ENCODE measurements around the gene DOP1B. TPM values are rescaled to one million over a fixed set of nuclear protein-coding genes. Genes with fewer than 3 reads are reported as not detected.
"Not testable (repeated sequence)": the region's sequence is repeated elsewhere in the genome, so short reads cannot be mapped to it uniquely, and the experiment has no call there.

The DOP1B gene
- total RNA-seq, 1 experiment from 2014 or later, result 16.5 TPM

DNA sequence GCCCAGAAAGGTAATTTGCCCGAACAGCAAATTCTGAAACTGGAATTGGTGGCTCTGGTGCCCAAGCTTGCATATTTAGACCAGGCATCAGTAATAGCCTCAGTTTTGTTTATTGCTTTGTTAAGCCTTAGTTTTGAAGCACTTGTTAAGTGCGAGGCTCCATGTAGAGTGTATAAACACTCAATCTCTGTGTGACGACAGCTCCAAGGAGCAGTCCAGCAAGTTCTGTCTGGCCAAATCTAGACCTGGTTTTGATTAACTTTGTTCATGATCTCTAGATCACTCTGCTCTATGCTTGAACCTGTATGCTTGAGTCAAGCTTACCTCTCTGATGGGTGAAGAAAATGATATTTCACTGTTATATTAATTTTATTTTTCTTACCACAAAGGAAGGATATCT, 37.4 kb downstream of the DOP1B start:
- ChIA-PET POLR2A (ENCODE audit: low non-redundant PET) (no interaction called here), CTCF (no interaction called here)
- intact Hi-C loops (cut with micrococcal nuclease; ENCODE audit: unreplicated experiment), result no loop called here
- BruUV-seq (replicated peaks), result no TSS peak
- H3K4me3 ChIP-seq (ENCODE audit: low read depth, low read length, poor library complexity, severe bottlenecking), result no peak overlapping the region
- DNase-seq (ENCODE audit: low spot score), result no peak
- TF ChIP-seq EZH2 (IDR thresholded peaks at IDR 0.05; ENCODE audit: borderline replicate concordance, low read depth, low read length, poor library complexity, severe bottlenecking), result no peak
- TF ChIP-seq, protein P1, sequence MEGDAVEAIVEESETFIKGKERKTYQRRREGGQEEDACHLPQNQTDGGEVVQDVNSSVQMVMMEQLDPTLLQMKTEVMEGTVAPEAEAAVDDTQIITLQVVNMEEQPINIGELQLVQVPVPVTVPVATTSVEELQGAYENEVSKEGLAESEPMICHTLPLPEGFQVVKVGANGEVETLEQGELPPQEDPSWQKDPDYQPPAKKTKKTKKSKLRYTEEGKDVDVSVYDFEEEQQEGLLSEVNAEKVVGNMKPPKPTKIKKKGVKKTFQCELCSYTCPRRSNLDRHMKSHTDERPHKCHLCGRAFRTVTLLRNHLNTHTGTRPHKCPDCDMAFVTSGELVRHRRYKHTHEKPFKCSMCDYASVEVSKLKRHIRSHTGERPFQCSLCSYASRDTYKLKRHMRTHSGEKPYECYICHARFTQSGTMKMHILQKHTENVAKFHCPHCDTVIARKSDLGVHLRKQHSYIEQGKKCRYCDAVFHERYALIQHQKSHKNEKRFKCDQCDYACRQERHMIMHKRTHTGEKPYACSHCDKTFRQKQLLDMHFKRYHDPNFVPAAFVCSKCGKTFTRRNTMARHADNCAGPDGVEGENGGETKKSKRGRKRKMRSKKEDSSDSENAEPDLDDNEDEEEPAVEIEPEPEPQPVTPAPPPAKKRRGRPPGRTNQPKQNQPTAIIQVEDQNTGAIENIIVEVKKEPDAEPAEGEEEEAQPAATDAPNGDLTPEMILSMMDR (conservative IDR thresholded peaks at IDR 0.05; ENCODE audit: low read depth, low read length), result no peak
- no peaks in the 10 kb centered on the region for H3K4me1 ChIP-seq (ENCODE audit: insufficient read depth, low read length, poor library complexity, severe bottlenecking)
- no peaks in the 10 kb centered on the region for H3K9me3 ChIP-seq (ENCODE audit: low read depth, low read length, poor library complexity, severe bottlenecking)
- no peaks in the 10 kb centered on the region for H3K36me3 ChIP-seq (ENCODE audit: insufficient read depth, low read length, poor library complexity, severe bottlenecking)
- H3K27ac ChIP-seq (ENCODE audit: low read depth, low read length, poor library complexity, severe bottlenecking), result no peak overlapping the region
- no peaks in the 10 kb centered on the region for H3K27me3 ChIP-seq (replicated peaks; ENCODE audit: insufficient read depth, low read depth, low read length, poor library complexity)

DNA sequence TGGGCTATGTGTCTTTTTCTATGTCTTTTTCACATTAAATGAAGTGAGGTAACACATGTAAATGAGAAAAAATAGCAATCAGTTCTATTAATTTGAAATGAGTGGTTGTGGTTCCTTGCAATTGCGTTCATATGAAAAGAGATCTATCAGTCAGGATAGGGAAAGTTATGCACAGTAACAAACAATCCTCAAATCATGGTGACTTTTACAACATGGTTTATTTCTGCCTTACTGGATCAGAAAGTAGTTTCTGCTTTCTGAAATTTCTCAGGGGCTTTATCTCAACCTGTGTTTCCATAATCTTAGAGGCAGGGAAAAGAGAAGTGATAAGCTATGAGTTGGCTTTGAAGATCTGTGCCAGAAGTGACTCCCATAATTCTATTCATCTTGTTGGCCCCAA, 39.0 kb downstream of the DOP1B start:
- CTCF ChIA-PET, result no interaction called here

DNA sequence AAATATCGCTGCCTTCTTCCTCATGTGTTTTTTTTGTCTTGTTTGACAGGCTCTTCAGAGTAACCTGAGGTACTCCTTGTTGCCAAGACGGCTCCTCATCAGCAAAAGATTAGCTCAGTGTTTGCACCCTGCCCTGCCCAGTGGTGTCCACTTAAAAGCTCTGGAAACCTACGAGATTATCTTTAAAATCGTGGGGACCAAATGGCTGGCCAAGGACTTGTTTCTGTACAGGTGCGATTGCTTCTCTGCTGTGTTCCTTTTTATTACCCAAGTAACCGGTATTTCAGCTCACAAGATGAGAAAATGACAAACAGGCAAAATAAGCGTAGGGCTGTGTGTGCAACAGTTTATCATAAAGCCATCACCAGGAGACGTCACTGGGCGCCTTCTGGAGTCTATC, 42.4 kb downstream of the DOP1B start:
- H3K9me3 ChIP-seq (ENCODE audit: low read depth, low read length, poor library complexity, severe bottlenecking), result no peaks in the 10 kb centered on the region
- ChIA-PET POLR2A (ENCODE audit: low non-redundant PET) (no interaction called here), CTCF (no interaction called here)
- H3K4me3 ChIP-seq (ENCODE audit: low read depth, low read length, poor library complexity, severe bottlenecking), result no peak overlapping the region
- no peak overlapping the region for H3K27ac ChIP-seq (ENCODE audit: low read depth, low read length, poor library complexity, severe bottlenecking)
- no peaks in the 10 kb centered on the region for H3K27me3 ChIP-seq (replicated peaks; ENCODE audit: insufficient read depth, low read depth, low read length, poor library complexity)
- no peaks in the 10 kb centered on the region for H3K4me1 ChIP-seq (ENCODE audit: insufficient read depth, low read length, poor library complexity, severe bottlenecking)
- no peaks in the 10 kb centered on the region for H3K36me3 ChIP-seq (ENCODE audit: insufficient read depth, low read length, poor library complexity, severe bottlenecking)
- no peak for DNase-seq (ENCODE audit: low spot score)
- no TSS peak for BruUV-seq (replicated peaks)
- intact Hi-C loops (cut with micrococcal nuclease; ENCODE audit: unreplicated experiment), result no loop called here
- TF ChIP-seq EZH2 (IDR thresholded peaks at IDR 0.05; ENCODE audit: borderline replicate concordance, low read depth, low read length, poor library complexity, severe bottlenecking), result no peak
- TF ChIP-seq, protein P1 (conservative IDR thresholded peaks at IDR 0.05; ENCODE audit: low read depth, low read length), result no peak

More for the DNA sequence above, 39.0 kb downstream of the DOP1B start:
- Histone ChIP-seq H3K27ac (ENCODE audit: low read depth, low read length, poor library complexity, severe bottlenecking) (no peak overlapping the region), H3K36me3 (ENCODE audit: insufficient read depth, low read length, poor library complexity, severe bottlenecking) (no peaks in the 10 kb centered on the region), H3K27me3 (replicated peaks; ENCODE audit: insufficient read depth, low read depth, low read length, poor library complexity) (no peaks in the 10 kb centered on the region), H3K9me3 (ENCODE audit: low read depth, low read length, poor library complexity, severe bottlenecking) (no peaks in the 10 kb centered on the region), H3K4me1 (ENCODE audit: insufficient read depth, low read length, poor library complexity, severe bottlenecking) (no peaks in the 10 kb centered on the region), H3K4me3 (ENCODE audit: low read depth, low read length, poor library complexity, severe bottlenecking) (no peak overlapping the region)
- BruUV-seq (replicated peaks), result no TSS peak
- intact Hi-C loops (cut with micrococcal nuclease; ENCODE audit: unreplicated experiment), result no loop called here
- POLR2A ChIA-PET (ENCODE audit: low non-redundant PET), result interaction anchor here (0.6 kb wide), 1 partner anchor 88 kb away, joined by 3 read pairs; no protein-coding TSS in a partner anchor
- no peak for TF ChIP-seq EZH2 (IDR thresholded peaks at IDR 0.05; ENCODE audit: borderline replicate concordance, low read depth, low read length, poor library complexity, severe bottlenecking)
- TF ChIP-seq, protein P1 (conservative IDR thresholded peaks at IDR 0.05; ENCODE audit: low read depth, low read length), result no peak
- no peak for DNase-seq (ENCODE audit: low spot score)

DNA sequence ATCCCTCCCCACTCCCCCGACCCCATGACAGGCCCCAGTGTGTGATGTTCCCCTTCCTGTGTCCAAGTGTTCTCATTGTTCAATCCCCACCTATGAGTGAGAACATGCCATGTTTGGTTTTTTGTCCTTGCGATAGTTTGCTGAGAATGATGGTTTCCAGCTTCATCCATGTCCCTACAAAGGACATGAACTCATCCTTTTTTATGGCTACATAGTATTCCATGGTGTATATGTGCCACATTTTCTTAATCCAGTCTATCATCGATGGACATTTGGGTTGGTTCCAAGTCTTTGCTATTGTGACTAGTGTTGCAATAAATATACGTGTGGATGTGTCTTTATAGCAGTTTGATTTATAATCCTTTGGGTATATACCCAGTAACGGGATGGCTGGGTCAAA, 43.0 kb downstream of the DOP1B start:
- POLR2A ChIA-PET (ENCODE audit: low non-redundant PET); H3K27me3 ChIP-seq (replicated peaks; ENCODE audit: insufficient read depth, low read depth, low read length, poor library complexity); CTCF ChIA-PET; H3K4me1 ChIP-seq (ENCODE audit: insufficient read depth, low read length, poor library complexity, severe bottlenecking); BruUV-seq (replicated peaks); H3K36me3 ChIP-seq (ENCODE audit: insufficient read depth, low read length, poor library complexity, severe bottlenecking); H3K4me3 ChIP-seq (ENCODE audit: low read depth, low read length, poor library complexity, severe bottlenecking); H3K27ac ChIP-seq (ENCODE audit: low read depth, low read length, poor library complexity, severe bottlenecking); intact Hi-C loops (cut with micrococcal nuclease; ENCODE audit: unreplicated experiment); H3K9me3 ChIP-seq (ENCODE audit: low read depth, low read length, poor library complexity, severe bottlenecking); DNase-seq (ENCODE audit: low spot score): not testable (repeated sequence)

Data from A673 (cell line).